WTC11 (cell line): ENCODE measurements around the gene FHOD3. TPM values are rescaled to one million over a fixed set of nuclear protein-coding genes. Genes with fewer than 3 reads are reported as not detected.

Experiments used
- ATAC-seq: fragments of 200-7000 bp; cut with Tn5 transposase; 2 replicates; pipeline ENCODE4 v1.10.0; 2021; ENCODE audit warnings: mild to moderate bottlenecking, moderate library complexity
- CTCF ChIA-PET: fragments of 300-600 bp; sonication (Branson Sonifier 250); formaldehyde crosslinking; loops from one replicate; lab custom pipeline; 2021; ENCODE audit warnings: antibody characterized with exemption; lab: Charles Lee
- POLR2A ChIA-PET: fragments of 350-600 bp; sonication (Branson Sonifier 250); formaldehyde crosslinking; loops from one replicate; lab custom pipeline; 2021; ENCODE audit warnings: antibody characterized with exemption; lab: Charles Lee
- DNase-seq: peaks from one replicate; pipeline ENCODE4 v3.0.0; 2021; ENCODE audit warnings: low spot score
- H3K27ac Mint-ChIP-seq: 2 replicates; pipeline ENCODE4 v1.8.0; 2021; ENCODE audit warnings: mixed read lengths
- H3K27me3 Mint-ChIP-seq: 2 replicates; pipeline ENCODE4 v1.8.0; 2021; ENCODE audit warnings: low read depth, mild to moderate bottlenecking, moderate library complexity, mixed read lengths
- H3K36me3 Mint-ChIP-seq: 2 replicates; pipeline ENCODE4 v1.8.0; 2021; ENCODE audit warnings: mixed read lengths
- H3K4me1 Mint-ChIP-seq: 2 replicates; pipeline ENCODE4 v1.8.0; 2022; ENCODE audit warnings: mixed read lengths
- H3K4me3 Mint-ChIP-seq: 2 replicates; pipeline ENCODE4 v1.8.0; 2021; ENCODE audit warnings: mild to moderate bottlenecking, moderate library complexity, mixed read lengths
- H3K9me3 Mint-ChIP-seq: 2 replicates; pipeline ENCODE4 v1.8.0; 2021; ENCODE audit warnings: mixed read lengths
- AFF4 ChIP-seq: sonication (generic); formaldehyde crosslinking; IDR thresholded peaks from 2 replicates; pipeline ENCODE4 v1.8.1; 2023; ENCODE audit warnings: mild to moderate bottlenecking, missing genetic modification reagents, borderline replicate concordance
- CBFB ChIP-seq: sonication (generic); formaldehyde crosslinking; IDR thresholded peaks from 2 replicates; pipeline ENCODE4 v1.8.1; 2022; ENCODE audit warnings: mild to moderate bottlenecking, low read depth, missing genetic modification reagents
- EMX1 ChIP-seq: fragments of 250-450 bp; sonication (Bioruptor Pico); IDR thresholded peaks from 2 replicates; pipeline ENCODE4 v1.8.0; 2021; ENCODE audit warnings: mild to moderate bottlenecking
- ESRRA ChIP-seq: sonication (generic); formaldehyde crosslinking; IDR thresholded peaks from 2 replicates; pipeline ENCODE4 v1.8.1; 2022; ENCODE audit warnings: mild to moderate bottlenecking, missing genetic modification reagents, borderline replicate concordance
- GRHL2 ChIP-seq: fragments of 250-450 bp; sonication (Bioruptor Pico); IDR thresholded peaks from 2 replicates; pipeline ENCODE4 v1.8.0; 2022; ENCODE audit warnings: mild to moderate bottlenecking, moderate library complexity; ENCODE audit not compliant: insufficient replicate concordance, severe bottlenecking
- IRF2 ChIP-seq: sonication (generic); formaldehyde crosslinking; IDR thresholded peaks from 2 replicates; pipeline ENCODE4 v1.8.0; 2022; ENCODE audit warnings: low read depth, missing genetic modification reagents, borderline replicate concordance
- JAZF1 ChIP-seq: fragments of 250-450 bp; sonication (Bioruptor Pico); IDR thresholded peaks from 2 replicates; pipeline ENCODE4 v1.9.0; 2021; ENCODE audit warnings: moderate library complexity, mild to moderate bottlenecking, inconsistent platforms
- OVOL2 ChIP-seq: fragments of 250-450 bp; sonication (Bioruptor Pico); IDR thresholded peaks from 2 replicates; pipeline ENCODE4 v1.9.0; 2021; ENCODE audit warnings: mild to moderate bottlenecking, borderline replicate concordance
- PRRX2 ChIP-seq: fragments of 250-450 bp; sonication (Bioruptor Pico); IDR thresholded peaks from 2 replicates; pipeline ENCODE4 v1.8.0; 2021; ENCODE audit warnings: mild to moderate bottlenecking
- RELA ChIP-seq: sonication (generic); formaldehyde crosslinking; IDR thresholded peaks from 2 replicates; pipeline ENCODE4 v1.8.1; 2022; ENCODE audit warnings: missing genetic modification reagents, mild to moderate bottlenecking, borderline replicate concordance
- SMAD4 ChIP-seq: sonication (generic); formaldehyde crosslinking; IDR thresholded peaks from 2 replicates; pipeline ENCODE4 v1.8.0; 2022; ENCODE audit warnings: mild to moderate bottlenecking, missing genetic modification reagents
- ZNF425 ChIP-seq: fragments of 250-450 bp; sonication (Bioruptor Pico); conservative IDR thresholded peaks from 2 replicates; pipeline ENCODE4 v1.9.0; 2021; ENCODE audit warnings: mild to moderate bottlenecking
- total RNA-seq: library from RNA; stranded (reverse); gene quantifications from 3 replicates; pipeline ENCODE4 v1.2.3, GENCODE V29; 2021
- TF ChIP-seq, protein P1 (sequence below): sonication (generic); formaldehyde crosslinking; IDR thresholded peaks from 2 replicates; pipeline ENCODE4 v1.8.1; 2023; ENCODE audit warnings: mild to moderate bottlenecking, missing genetic modification reagents, moderate library complexity
- TF ChIP-seq, protein P2 (sequence below): sonication (generic); formaldehyde crosslinking; IDR thresholded peaks from 2 replicates; pipeline ENCODE4 v1.8.1; 2023; ENCODE audit warnings: mild to moderate bottlenecking, missing genetic modification reagents
- TF ChIP-seq, protein P3 (sequence below): fragments of 250-450 bp; sonication (Bioruptor Pico); IDR thresholded peaks from 2 replicates; pipeline ENCODE4 v1.9.0; 2021; ENCODE audit warnings: mild to moderate bottlenecking
- TF ChIP-seq, protein P4 (sequence below): sonication (generic); formaldehyde crosslinking; IDR thresholded peaks from 2 replicates; pipeline ENCODE4 v1.8.1; 2022; ENCODE audit warnings: low read depth, missing genetic modification reagents, borderline replicate concordance

The FHOD3 gene
- total RNA-seq, 1 experiment from 2014 or later = 3.8 TPM

DNA sequence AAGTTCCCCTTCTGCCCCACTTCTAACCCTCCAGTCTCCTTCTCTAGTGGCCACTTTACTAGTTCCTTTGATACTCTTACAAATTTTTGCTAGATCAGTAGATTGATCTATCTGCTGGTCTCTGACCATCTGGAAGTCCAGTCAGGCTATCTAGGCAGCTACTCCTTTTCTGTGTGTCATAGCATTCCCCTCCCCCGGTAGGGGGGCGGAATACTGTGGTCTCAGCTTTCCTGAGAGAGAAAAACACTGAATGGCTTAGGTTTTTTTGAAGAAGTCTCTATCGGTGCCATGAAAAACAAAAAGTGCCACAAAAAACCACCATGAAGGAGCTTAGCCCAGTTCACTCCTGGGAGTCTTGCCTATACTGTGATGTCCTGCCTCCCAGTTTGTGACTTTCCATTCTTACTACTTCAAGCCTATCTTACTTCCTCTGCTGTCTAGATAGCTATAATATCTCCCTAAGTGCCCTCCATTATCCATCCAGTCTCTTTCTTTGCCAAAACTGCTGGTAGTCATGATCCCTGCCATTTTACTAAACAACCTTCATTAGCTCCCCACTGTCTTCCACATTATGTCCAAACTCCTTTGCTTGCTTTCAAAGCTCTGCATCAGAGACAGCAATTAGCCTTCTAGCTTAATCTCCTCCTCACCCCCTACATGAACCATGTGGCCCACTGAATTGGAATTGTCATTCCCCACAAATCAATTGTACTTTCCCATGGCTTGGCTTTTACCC, 501.4 kb downstream of the FHOD3 start:
- H3K9me3 Mint-ChIP-seq = no peaks in the 10 kb centered on the region
- DNase-seq = no peak
- no peaks in the 10 kb centered on the region for H3K4me1 Mint-ChIP-seq
- ChIA-PET POLR2A (no interaction called here), CTCF (interaction anchor here (1.0 kb wide), 1 partner anchor 111 kb away, joined by 6 read pairs; no protein-coding TSS in a partner anchor)
- no peak overlapping the region for H3K4me3 Mint-ChIP-seq
- peaks cover 49% of the 10 kb centered on the region for H3K36me3 Mint-ChIP-seq
- TF ChIP-seq, protein P1, sequence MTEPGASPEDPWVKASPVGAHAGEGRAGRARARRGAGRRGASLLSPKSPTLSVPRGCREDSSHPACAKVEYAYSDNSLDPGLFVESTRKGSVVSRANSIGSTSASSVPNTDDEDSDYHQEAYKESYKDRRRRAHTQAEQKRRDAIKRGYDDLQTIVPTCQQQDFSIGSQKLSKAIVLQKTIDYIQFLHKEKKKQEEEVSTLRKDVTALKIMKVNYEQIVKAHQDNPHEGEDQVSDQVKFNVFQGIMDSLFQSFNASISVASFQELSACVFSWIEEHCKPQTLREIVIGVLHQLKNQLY (CRISPR knock-in tag) = no peak
- TF ChIP-seq RELA (CRISPR knock-in tag) (no peak), EMX1 (CRISPR knock-in tag) (no peak), ZNF425 (CRISPR knock-in tag) (no peak), PRRX2 (CRISPR knock-in tag) (no peak)
- H3K27ac Mint-ChIP-seq = no peak overlapping the region
- no peak for ATAC-seq
- H3K27me3 Mint-ChIP-seq = no peaks in the 10 kb centered on the region

DNA sequence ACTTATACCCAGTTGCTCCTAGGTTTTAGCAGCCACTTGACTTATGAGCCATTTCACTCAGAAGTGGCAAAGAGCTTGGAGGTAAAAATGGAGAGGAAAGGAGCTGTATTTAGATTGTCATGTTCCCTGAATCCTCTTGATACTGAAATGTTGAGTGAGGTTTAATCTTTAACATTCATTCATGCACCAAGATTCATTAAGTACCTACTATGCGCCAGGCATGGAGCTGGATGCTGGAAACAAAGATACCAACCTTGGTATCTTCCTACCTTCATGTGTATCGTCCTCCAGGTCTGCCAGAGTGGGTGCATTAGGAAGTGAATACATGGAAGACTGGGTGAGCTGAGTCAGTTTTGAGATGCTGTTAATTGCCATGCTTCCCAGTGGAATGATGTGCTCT, 507.6 kb downstream of the FHOD3 start:
- ChIA-PET POLR2A (no interaction called here), CTCF (no interaction called here)
- Mint-ChIP-seq H3K36me3 (peaks cover 59% of the 10 kb centered on the region), H3K9me3 (no peaks in the 10 kb centered on the region), H3K4me1 (no peaks in the 10 kb centered on the region; the same call in 1 of the 2 replicates), H3K27ac (no peak overlapping the region), H3K4me3 (no peak overlapping the region), H3K27me3 (no peaks in the 10 kb centered on the region)
- DNase-seq (no peak), ATAC-seq (no peak)
- TF ChIP-seq SMAD4 (CRISPR knock-in tag) = no peak
- TF ChIP-seq, protein P2, sequence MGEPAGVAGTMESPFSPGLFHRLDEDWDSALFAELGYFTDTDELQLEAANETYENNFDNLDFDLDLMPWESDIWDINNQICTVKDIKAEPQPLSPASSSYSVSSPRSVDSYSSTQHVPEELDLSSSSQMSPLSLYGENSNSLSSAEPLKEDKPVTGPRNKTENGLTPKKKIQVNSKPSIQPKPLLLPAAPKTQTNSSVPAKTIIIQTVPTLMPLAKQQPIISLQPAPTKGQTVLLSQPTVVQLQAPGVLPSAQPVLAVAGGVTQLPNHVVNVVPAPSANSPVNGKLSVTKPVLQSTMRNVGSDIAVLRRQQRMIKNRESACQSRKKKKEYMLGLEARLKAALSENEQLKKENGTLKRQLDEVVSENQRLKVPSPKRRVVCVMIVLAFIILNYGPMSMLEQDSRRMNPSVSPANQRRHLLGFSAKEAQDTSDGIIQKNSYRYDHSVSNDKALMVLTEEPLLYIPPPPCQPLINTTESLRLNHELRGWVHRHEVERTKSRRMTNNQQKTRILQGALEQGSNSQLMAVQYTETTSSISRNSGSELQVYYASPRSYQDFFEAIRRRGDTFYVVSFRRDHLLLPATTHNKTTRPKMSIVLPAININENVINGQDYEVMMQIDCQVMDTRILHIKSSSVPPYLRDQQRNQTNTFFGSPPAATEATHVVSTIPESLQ (CRISPR knock-in tag) = no peak
- TF ChIP-seq JAZF1 (CRISPR knock-in tag) = no peak
- no peak for TF ChIP-seq ESRRA (CRISPR knock-in tag)
- TF ChIP-seq, protein P3, sequence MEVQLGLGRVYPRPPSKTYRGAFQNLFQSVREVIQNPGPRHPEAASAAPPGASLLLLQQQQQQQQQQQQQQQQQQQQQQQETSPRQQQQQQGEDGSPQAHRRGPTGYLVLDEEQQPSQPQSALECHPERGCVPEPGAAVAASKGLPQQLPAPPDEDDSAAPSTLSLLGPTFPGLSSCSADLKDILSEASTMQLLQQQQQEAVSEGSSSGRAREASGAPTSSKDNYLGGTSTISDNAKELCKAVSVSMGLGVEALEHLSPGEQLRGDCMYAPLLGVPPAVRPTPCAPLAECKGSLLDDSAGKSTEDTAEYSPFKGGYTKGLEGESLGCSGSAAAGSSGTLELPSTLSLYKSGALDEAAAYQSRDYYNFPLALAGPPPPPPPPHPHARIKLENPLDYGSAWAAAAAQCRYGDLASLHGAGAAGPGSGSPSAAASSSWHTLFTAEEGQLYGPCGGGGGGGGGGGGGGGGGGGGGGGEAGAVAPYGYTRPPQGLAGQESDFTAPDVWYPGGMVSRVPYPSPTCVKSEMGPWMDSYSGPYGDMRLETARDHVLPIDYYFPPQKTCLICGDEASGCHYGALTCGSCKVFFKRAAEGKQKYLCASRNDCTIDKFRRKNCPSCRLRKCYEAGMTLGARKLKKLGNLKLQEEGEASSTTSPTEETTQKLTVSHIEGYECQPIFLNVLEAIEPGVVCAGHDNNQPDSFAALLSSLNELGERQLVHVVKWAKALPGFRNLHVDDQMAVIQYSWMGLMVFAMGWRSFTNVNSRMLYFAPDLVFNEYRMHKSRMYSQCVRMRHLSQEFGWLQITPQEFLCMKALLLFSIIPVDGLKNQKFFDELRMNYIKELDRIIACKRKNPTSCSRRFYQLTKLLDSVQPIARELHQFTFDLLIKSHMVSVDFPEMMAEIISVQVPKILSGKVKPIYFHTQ = no peak
- TF ChIP-seq, protein P1 (CRISPR knock-in tag) = no peak

- H3K36me3 Mint-ChIP-seq = peaks cover 50% of the 10 kb centered on the region
- H3K27me3 Mint-ChIP-seq = no peaks in the 10 kb centered on the region
- DNase-seq (no peak), ATAC-seq (no peak)
- ChIA-PET POLR2A (no interaction called here), CTCF (interaction anchor here (0.8 kb wide), 1 partner anchor 48 kb away, joined by 3 read pairs; no protein-coding TSS in a partner anchor)
- H3K4me3 Mint-ChIP-seq = no peak overlapping the region
- no peak overlapping the region for H3K27ac Mint-ChIP-seq
- H3K9me3 Mint-ChIP-seq = no peaks in the 10 kb centered on the region
- no peaks in the 10 kb centered on the region; the same call in 1 of the 2 replicates for H3K4me1 Mint-ChIP-seq
- no peak for TF ChIP-seq GRHL2
- no peak for TF ChIP-seq IRF2 (CRISPR knock-in tag)
- TF ChIP-seq CBFB (CRISPR knock-in tag) = no peak
- no peak for TF ChIP-seq AFF4 (CRISPR knock-in tag)
- TF ChIP-seq, protein P4, sequence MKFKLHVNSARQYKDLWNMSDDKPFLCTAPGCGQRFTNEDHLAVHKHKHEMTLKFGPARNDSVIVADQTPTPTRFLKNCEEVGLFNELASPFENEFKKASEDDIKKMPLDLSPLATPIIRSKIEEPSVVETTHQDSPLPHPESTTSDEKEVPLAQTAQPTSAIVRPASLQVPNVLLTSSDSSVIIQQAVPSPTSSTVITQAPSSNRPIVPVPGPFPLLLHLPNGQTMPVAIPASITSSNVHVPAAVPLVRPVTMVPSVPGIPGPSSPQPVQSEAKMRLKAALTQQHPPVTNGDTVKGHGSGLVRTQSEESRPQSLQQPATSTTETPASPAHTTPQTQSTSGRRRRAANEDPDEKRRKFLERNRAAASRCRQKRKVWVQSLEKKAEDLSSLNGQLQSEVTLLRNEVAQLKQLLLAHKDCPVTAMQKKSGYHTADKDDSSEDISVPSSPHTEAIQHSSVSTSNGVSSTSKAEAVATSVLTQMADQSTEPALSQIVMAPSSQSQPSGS (CRISPR knock-in tag) = no peak
- TF ChIP-seq OVOL2 = no peak
These were observed 511.2 kb downstream of the FHOD3 start for GRCh38 chr18:36808681-36809080.
